ENCODE measurements around the gene MSANTD4.
"Not testable (repeated sequence)": the region's sequence is repeated elsewhere in the genome, so short reads cannot be mapped to it uniquely, and the experiment has no call there.

The MSANTD4 gene

GRCh38 chr11:106012744-106013143, 9.3 kb downstream of the MSANTD4 start:
- DNase-seq, result no peak

- no peak for DNase-seq
These were observed 10.6 kb downstream of the MSANTD4 start for GRCh38 chr11:106011481-106011880.

- DNase-seq, result not testable (repeated sequence)
These were observed 18.9 kb downstream of the MSANTD4 start for GRCh38 chr11:106003094-106003493.

- DNase-seq, result no peak
These were observed 20.6 kb downstream of the MSANTD4 start for GRCh38 chr11:106001304-106002012.

GRCh38 chr11:105991888-105992287, 30.2 kb downstream of the MSANTD4 start:
- no peak for DNase-seq

GRCh38 chr11:105989124-105989523, 32.9 kb downstream of the MSANTD4 start:
- no peak for DNase-seq

- DNase-seq, result no peak
These were observed 33.8 kb downstream of the MSANTD4 start for GRCh38 chr11:105988197-105988596.

- DNase-seq, result no peak
These were observed 35.5 kb downstream of the MSANTD4 start for GRCh38 chr11:105986554-105986953.

GRCh38 chr11:105979997-105980703, 41.9 kb downstream of the MSANTD4 start:
- DNase-seq, result no peak

- DNase-seq, result no peak
These were observed 46.9 kb downstream of the MSANTD4 start for GRCh38 chr11:105975128-105975527.

GRCh38 chr11:105969756-105970155, 52.3 kb downstream of the MSANTD4 start:
- no peak for DNase-seq

GRCh38 chr11:105968021-105968697, 53.9 kb downstream of the MSANTD4 start:
- no peak for DNase-seq

GRCh38 chr11:105960252-105961245, 61.5 kb downstream of the MSANTD4 start:
- DNase-seq, result peak; percentile 74

Measured in NCI-H2029 (cell line).